HG02642 (cell line): Measurements from ENCODE around the gene RASGRP4.
"Not testable (repeated sequence)": the region's sequence is repeated elsewhere in the genome, so short reads cannot be mapped to it uniquely, and the experiment has no call there.

Source experiments
- ATAC-seq: cut with Tn5 transposase; IDR thresholded peaks from one replicate; pipeline ENCODE4 v1.9.1; 2021; ENCODE audit warnings: mild to moderate bottlenecking; ENCODE audit not compliant: unreplicated experiment, poor library complexity

The RASGRP4 gene

GRCh38 chr19:38421856-38422255 is 4.2 kb downstream of the RASGRP4 start:
- ATAC-seq, result no peak

GRCh38 chr19:38420935-38421334 is 5.1 kb downstream of the RASGRP4 start:
- ATAC-seq, result no peak

- ATAC-seq, result no peak
Observed at GRCh38 chr19:38417544-38418506, 8.2 kb downstream of the RASGRP4 start.

- no peak for ATAC-seq
Observed at GRCh38 chr19:38417146-38417543, 8.9 kb downstream of the RASGRP4 start.

- no peak for ATAC-seq
Observed at GRCh38 chr19:38413416-38413815, 12.6 kb downstream of the RASGRP4 start.

GRCh38 chr19:38412961-38413360 is 13.1 kb downstream of the RASGRP4 start:
- no peak for ATAC-seq

GRCh38 chr19:38412491-38412890 is 13.5 kb downstream of the RASGRP4 start:
- no peak for ATAC-seq

- not testable (repeated sequence) for ATAC-seq
Observed at GRCh38 chr19:38411898-38412297, 14.1 kb downstream of the RASGRP4 start.

GRCh38 chr19:38411041-38411712 is 14.8 kb downstream of the RASGRP4 start:
- ATAC-seq, result no peak

GRCh38 chr19:38410407-38410806 is 15.6 kb downstream of the RASGRP4 start:
- ATAC-seq, result not testable (repeated sequence)

GRCh38 chr19:38409631-38410133 is 16.3 kb downstream of the RASGRP4 start:
- no peak for ATAC-seq

- ATAC-seq, result no peak
Observed at GRCh38 chr19:38405276-38405675, 20.7 kb downstream of the RASGRP4 start.

GRCh38 chr19:38404858-38405257 is 21.2 kb downstream of the RASGRP4 start:
- ATAC-seq, result no peak

GRCh38 chr19:38402967-38403674 is 22.9 kb downstream of the RASGRP4 start, which contains the start of gene FAM98C:
TSS of gene FAM98C (plus strand) at chr19:38403093. CDS start at chr19:38403154, 61 bp downstream.
- ATAC-seq, result peak; percentile 96

GRCh38 chr19:38402623-38402966 is 23.4 kb downstream of the RASGRP4 start:
- no peak for ATAC-seq

- no peak for ATAC-seq
Observed at GRCh38 chr19:38401148-38401547, 24.9 kb downstream of the RASGRP4 start.

GRCh38 chr19:38400361-38400760 is 25.7 kb downstream of the RASGRP4 start:
- ATAC-seq, result no peak

- no peak for ATAC-seq
Observed at GRCh38 chr19:38399537-38399936, 26.5 kb downstream of the RASGRP4 start.

- no peak for ATAC-seq
Observed at GRCh38 chr19:38399081-38399480, 26.9 kb downstream of the RASGRP4 start.

- no peak for ATAC-seq
Observed at GRCh38 chr19:38395381-38396114, 30.5 kb downstream of the RASGRP4 start.
